ENCODE data around the gene THUMPD3. TPM values are rescaled to one million over a fixed set of nuclear protein-coding genes. Genes with fewer than 3 reads are reported as not detected.

THUMPD3 gene
- total and polyA plus RNA-seq, 2 of the 4 experiments (the other 2 are of a cell fraction) = 28.2 to 43.9 TPM

GRCh38 chr3:9414826-9415225 is 52.0 kb downstream of the THUMPD3 start:
- intact Hi-C loops (cut with micrococcal nuclease) = no loop called here
- Histone ChIP-seq H3K27ac (ENCODE audit: insufficient read depth, low read length) (no peak overlapping the region), H4K20me1 (ENCODE audit: insufficient read depth, low read length) (peaks cover 95% of the 10 kb centered on the region), H3K4me1 (ENCODE audit: control insufficient read depth, insufficient read depth, low read length) (peaks cover 10% of the 10 kb centered on the region), H2BK120ac (ENCODE audit: low read depth, low read length) (no peak overlapping the region), H3K56ac (ENCODE audit: extremely low read depth, insufficient read depth, low read length) (no peak overlapping the region), H4K91ac (ENCODE audit: insufficient read depth, low read depth, low read length) (no peak overlapping the region), H3K9ac (ENCODE audit: low read depth, low read length) (no peak overlapping the region), H3K4me3 (ENCODE audit: insufficient read depth, low read depth, low read length) (no peak overlapping the region), H2AFZ (replicated peaks; ENCODE audit: low read length, poor library complexity) (no peak overlapping the region), H2BK20ac (ENCODE audit: low read depth, low read length) (no peak overlapping the region), H3K4me2 (ENCODE audit: low read depth, low read length) (no peak overlapping the region), H3K27me3 (ENCODE audit: control insufficient read depth, insufficient read depth, low read length) (no peaks in the 10 kb centered on the region), H3K36me3 (ENCODE audit: control insufficient read depth, insufficient read depth, low read length) (peaks cover 2% of the 10 kb centered on the region; the same call in 1 of the 2 replicates), H2AK9ac (replicated peaks; ENCODE audit: low read depth, low read length, poor library complexity) (no peak overlapping the region), H3K9me1 (ENCODE audit: insufficient read depth, low read length) (peaks cover 11% of the 10 kb centered on the region; the same call in 1 of the 2 replicates), H3K23ac (ENCODE audit: low read depth, low read length) (no peak overlapping the region), H3K4ac (ENCODE audit: low read depth, low read length) (no peak overlapping the region), H2AK5ac (ENCODE audit: low read depth, low read length) (no peak overlapping the region), H3K14ac (replicated peaks; ENCODE audit: low read depth, low read length) (no peak overlapping the region), H3K79me1 (ENCODE audit: low read depth in 1 of 2, low read length in 2 of 2) (peaks cover 0 to 28% of the 10 kb centered on the region in 2 experiments; a peak in 2 of 4 replicates), H3K18ac (ENCODE audit: low read depth, low read length) (no peak overlapping the region), H4K5ac (ENCODE audit: low read depth, low read length) (no peak overlapping the region), H2BK15ac (ENCODE audit: low read depth, low read length) (no peak overlapping the region), H3K9me3 (ENCODE audit: control insufficient read depth, insufficient read depth, low read length) (no peaks in the 10 kb centered on the region; the same call in 1 of the 2 replicates), H4K8ac (ENCODE audit: low read depth in 2 of 2, low read length in 2 of 2) (no peak overlapping the region), H2BK5ac (ENCODE audit: low read depth, low read length, poor library complexity, severe bottlenecking) (no peak overlapping the region)
- BruUV-seq (replicated peaks) = no TSS peak
- dilution Hi-C loops (cut with HindIII; ENCODE audit: low sequenced_read_pairs, unreplicated experiment) = no loop called here
- ChIA-PET POLR2A (ENCODE audit: unreplicated experiment) (no interaction called here), CTCF (no interaction called here)
- DNase-seq (no peak), ATAC-seq (ENCODE audit: low read depth) (no peak)
- no peak for TF ChIP-seq CTCF (conservative IDR thresholded peaks at IDR 0.05; ENCODE audit: low read depth, low read length)
- in situ Hi-C loops (cut with MboI; ENCODE audit: low sequenced_read_pairs) = no loop called here

All from IMR-90 (cell line).